HG03097 (cell line): ENCODE results near the gene CCNT2.
"Not testable (repeated sequence)": the region's sequence is repeated elsewhere in the genome, so short reads cannot be mapped to it uniquely, and the experiment has no call there.

Experiments used
- ATAC-seq: cut with Tn5 transposase; IDR thresholded peaks from one replicate; pipeline ENCODE4 v1.9.1; 2021; ENCODE audit not compliant: unreplicated experiment, low FRiP score

The CCNT2 gene

DNA sequence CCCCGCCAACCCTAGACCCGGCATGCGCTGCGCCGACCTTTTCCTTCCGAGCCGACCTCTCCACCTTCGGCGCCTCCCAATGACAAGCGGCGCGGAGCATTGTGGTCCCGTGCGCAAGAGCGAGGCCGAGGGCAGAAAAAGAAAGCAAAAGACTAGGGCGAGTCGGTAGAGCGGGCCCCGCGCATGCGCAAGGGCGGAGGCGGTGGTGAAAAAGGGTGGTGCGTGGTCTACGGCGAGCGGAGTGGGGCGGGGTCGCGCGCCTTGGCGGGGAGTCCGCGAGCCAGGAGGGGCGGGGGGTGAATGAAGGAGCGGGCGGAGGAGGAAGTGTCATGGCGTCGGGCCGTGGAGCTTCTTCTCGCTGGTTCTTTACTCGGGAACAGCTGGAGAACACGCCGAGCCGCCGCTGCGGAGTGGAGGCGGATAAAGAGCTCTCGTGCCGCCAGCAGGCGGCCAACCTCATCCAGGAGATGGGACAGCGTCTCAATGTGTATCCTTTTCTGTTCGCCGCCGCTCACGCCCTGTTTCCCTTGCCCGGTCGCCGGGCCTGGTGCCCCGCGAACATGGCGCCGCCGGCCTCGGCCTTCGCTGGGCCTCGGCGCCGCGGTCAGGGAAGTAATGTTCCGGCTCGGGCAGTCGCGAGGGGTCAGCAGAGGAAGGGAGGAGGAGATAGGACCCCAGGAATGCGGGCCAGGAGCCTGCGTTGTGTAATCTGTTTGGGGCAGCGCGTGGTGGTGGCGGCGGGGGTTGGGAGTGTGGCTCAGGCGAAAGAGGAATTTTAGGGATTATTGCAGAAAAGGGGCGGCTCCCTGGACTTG lies at the start of gene CCNT2:
TSS of gene CCNT2 (plus strand) at position 297 of the 815 bp plus-strand sequence. CDS start at position 330, 33 bp downstream.
- peak; percentile 84 for ATAC-seq

GRCh38 chr2:134869946-134870736 lies 48.5 kb upstream of the CCNT2 start:
- ATAC-seq = no peak

GRCh38 chr2:134873152-134873551 lies 45.5 kb upstream of the CCNT2 start:
- no peak for ATAC-seq

DNA sequence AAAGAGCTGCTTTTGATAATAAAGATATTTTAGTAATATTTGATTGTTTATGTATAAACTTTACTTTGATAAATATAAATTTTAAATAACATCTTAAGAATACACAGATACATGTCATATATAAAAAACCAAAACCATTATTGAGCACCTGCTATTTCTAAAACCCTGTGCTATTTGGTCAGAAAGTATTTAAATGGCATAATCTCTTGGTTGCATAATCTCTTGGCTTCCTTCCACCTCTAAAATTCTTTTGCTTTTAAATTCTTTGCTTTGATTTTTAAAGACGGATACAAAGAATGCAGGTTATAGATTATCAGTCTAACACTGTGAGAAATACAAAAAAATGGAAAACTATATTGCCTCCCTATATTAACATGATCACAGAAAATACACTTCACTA lies 43.3 kb upstream of the CCNT2 start:
- ATAC-seq = no peak

DNA sequence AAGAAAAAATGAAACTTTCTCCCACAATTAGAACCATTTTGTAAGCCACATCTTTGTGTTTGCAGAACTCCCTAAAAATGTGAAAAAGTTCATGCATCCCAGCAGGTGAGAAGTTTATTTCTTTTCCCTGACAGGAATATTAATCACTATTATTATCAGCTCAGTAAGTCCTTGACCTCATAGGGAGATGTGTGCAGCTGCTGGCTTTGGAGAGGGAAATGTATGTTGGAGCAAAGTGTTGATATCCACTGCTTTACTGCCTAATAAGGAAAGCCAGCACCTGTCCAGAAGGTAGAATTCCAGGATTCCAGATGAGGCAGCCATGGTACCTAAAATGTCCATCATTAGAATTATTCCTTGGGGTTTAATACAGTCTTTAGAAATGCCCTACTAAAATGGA lies 35.8 kb upstream of the CCNT2 start:
- no peak for ATAC-seq

DNA sequence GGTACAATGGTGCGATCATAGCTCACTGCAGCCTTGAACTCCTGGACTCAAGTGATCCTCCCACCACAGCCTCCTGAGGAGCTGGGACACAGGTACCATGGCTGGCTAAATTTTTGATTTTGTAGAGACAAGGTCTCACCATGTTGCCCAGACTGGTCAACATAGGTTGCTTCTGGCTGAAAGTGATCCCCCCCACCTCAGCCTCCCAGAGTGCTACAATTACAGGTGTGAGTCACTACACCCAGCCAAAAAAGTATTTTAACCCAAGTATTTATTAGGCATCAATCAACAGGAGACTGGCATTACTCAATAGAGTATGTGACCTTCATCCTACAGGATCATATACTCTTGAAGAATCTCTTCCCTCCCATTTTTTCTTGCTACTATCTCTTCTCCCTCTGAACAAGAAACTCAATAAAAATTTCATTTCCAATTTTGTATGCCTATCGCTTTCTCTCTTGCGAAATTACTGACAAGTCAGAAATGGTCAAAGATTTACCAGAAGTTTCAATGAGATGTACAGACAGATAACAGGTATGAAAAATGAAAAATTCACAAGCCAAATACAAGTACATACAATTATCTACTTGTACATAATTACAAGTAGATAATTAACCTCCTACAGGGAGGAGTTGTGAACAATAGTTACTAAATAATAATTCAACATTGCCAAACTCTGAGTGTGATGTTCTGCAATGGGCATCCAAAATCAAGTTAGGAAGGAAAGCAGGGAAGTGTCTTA lies 34.9 kb upstream of the CCNT2 start:
- ATAC-seq = no peak

GRCh38 chr2:134884435-134884834 lies 34.2 kb upstream of the CCNT2 start:
- no peak for ATAC-seq

GRCh38 chr2:134892282-134893035 lies 26.2 kb upstream of the CCNT2 start:
- no peak for ATAC-seq

DNA sequence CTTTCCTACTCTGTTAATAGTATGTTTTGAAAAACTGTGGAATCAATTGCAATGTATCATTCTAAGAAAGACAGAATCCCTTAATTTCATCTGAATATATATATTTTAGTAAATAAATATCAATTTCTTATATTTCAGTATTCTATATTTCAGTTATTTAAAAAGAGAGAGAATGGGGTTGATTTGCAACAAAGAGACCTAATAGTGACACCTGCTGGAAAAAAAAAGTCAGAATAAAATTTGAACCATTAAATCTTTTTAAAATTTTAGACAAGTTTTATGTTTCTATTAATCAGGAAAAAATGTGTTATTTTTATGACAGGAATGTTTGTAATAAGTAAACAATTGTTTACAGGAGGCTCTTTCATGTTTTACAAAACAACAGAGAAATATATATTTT lies 20.7 kb upstream of the CCNT2 start:
- no peak for ATAC-seq

GRCh38 chr2:134899204-134899603 lies 19.4 kb upstream of the CCNT2 start:
- ATAC-seq = no peak

GRCh38 chr2:134900151-134900550 lies 18.5 kb upstream of the CCNT2 start:
- no peak for ATAC-seq

- not testable (repeated sequence) for ATAC-seq
These were observed 14.9 kb upstream of the CCNT2 start for GRCh38 chr2:134903701-134904100.

GRCh38 chr2:134905168-134905567 lies 13.5 kb upstream of the CCNT2 start:
- ATAC-seq = no peak

DNA sequence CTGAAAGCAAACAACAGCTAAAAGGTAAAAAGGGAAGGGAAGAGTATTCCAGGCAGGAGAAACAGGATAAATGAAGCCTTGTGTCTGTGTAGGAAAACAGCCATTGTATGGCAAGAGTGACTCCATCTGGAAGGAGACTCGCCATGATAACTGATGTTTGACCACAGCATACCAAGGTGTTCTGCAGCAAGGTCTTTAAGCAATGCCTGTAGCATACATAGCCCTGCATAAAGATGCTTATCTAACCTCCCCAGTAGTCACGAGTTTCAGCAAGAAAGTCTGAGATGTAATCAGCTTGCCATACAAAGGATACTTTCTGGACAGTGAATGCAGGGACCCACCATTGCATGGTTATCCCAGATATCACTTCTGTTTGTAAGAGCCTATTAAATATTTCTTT lies 11.9 kb upstream of the CCNT2 start:
- no peak for ATAC-seq

DNA sequence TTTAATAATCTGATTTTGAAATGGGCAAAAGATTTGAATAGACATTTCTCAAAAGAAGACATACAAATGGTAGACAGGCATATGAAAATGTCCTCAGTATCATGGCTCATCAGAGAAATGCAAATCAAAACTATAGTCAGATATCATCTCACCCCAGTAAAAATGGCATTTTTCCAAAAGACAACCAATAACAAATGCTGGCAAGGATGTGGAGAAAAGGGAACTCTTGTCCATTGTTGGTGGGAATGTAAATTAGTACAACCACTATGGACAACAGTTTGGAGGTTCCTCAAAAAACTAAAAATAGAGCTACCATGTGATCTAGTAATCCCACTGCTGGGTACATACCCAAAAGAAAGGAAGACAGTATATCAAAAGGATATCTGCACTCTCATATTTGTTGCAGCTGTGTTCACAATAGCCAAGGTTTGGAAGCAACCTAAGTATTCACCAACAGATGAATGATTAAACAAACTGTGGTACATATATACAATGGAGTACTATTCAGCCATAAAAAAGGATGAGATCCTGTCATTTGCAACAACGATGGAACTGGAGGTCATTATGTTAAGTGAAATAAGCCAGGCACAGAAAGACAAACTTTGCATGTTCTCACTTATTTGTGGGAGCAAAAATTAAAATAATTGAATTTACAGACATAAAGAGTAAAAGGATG lies 11.0 kb upstream of the CCNT2 start:
- not testable (repeated sequence) for ATAC-seq

- no peak for ATAC-seq
These were observed 7.7 kb upstream of the CCNT2 start for GRCh38 chr2:134910763-134911399.

DNA sequence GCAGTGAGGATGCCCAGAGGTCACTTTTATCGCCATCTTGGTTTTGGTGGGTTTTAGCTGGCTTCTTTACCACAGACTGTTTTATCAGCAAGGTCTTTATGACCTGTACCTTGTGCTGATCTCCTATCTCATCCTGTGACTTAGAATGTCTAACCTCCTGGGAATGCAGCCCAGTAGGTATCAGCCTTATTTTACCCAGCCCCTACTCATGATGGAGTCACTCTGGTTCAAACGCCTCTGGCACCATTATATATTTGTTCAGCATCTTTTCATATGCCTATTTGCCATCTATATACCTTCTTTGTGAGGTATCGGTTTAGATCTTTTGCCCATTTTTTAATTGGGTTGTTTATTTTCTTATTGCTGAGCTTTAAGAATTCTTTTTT lies 7.2 kb upstream of the CCNT2 start:
- ATAC-seq = no peak

DNA sequence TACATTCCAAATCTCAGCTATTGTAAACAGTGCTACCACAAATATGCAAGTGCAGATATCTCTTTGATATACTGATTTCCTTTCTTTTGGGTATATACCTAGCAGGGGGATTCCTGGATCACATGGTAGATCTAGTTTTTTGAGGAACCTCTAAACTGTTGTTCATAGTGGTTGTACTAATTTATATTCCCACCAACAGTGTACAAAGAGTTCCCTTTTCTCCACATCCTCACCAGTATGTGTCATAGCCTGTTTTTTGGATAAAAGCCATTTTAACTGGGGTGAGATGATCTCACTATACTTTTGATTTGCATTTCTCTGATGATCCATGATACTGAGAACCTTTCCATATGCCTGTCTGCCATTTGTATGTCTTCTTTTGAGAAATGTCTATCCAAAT lies 6.3 kb upstream of the CCNT2 start:
- ATAC-seq = no peak

- ATAC-seq = no peak
These were observed 1.2 kb upstream of the CCNT2 start for GRCh38 chr2:134917360-134917865.
